ENCODE results near the gene DOK3.
"Not testable (repeated sequence)": the region's sequence is repeated elsewhere in the genome, so short reads cannot be mapped to it uniquely, and the experiment has no call there.

DOK3 gene

DNA sequence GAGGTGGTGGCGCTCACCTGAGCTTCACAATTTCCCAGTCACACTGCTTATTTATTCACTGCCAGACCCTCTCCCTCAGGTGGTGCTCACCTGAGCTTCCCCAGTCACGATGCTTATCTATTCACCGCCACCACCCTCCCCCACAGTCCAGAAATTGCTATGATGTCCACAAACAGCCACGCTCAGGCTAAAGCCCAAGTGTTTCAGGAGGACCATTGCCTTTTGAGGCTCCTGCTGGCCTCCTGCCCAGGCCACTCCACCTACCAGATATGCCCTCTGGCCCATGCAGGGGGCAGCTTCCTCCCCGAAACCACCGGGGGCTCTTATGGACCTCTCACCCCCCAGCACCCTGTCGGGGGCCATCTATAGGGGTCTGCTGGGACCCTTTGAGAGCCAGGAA is 16.8 kb downstream of the DOK3 start:
- TF ChIP-seq ZNF274 (IDR thresholded peaks at IDR 0.05; ENCODE audit: low read depth, low read length) = no peak

DNA sequence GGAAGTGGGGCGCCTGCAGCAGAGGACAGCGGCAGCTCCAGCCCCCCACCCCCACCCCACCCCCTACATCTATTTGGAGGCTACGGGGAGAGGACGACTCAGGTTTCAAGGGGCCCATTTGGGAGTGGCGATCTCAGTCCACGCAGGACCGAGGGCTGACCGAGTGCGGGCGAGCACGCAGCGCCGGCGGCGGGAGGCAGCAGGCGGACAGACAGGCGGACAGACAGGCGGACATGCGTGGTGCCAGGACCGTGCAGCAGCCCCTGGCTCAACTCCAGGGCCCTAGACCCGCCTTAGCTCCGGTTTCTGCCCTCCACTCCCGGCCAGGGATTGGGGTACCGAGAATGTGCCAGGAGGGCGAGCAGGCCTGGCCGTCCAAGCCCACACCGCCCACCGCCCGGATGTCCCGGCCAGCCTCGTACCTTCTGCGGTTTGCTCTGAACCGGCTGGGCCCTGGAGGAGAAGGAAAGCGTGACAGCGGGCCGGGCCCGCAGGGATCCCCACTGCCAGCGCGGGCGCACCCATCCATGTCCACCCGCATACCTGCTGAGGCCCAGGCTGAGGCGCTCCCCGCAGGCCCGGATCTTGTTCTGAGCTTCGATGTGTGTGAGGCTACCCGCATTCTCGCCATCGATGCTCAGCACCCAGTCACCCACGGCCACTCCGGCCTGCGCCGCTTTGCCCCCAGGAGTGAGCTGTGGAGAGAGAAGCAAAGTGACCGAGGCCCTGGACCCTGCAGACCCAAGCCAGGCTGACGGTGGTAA is 17.5 kb downstream of the DOK3 start:
- H3K4me3 ChIP-seq (ENCODE audit: low read length) = no peak overlapping the region
- TF ChIP-seq ZNF274 (IDR thresholded peaks at IDR 0.05; ENCODE audit: low read depth, low read length) = no peak

More for the DNA sequence above, 16.8 kb downstream of the DOK3 start:
- no peak overlapping the region for H3K4me3 ChIP-seq (ENCODE audit: low read length)

DNA sequence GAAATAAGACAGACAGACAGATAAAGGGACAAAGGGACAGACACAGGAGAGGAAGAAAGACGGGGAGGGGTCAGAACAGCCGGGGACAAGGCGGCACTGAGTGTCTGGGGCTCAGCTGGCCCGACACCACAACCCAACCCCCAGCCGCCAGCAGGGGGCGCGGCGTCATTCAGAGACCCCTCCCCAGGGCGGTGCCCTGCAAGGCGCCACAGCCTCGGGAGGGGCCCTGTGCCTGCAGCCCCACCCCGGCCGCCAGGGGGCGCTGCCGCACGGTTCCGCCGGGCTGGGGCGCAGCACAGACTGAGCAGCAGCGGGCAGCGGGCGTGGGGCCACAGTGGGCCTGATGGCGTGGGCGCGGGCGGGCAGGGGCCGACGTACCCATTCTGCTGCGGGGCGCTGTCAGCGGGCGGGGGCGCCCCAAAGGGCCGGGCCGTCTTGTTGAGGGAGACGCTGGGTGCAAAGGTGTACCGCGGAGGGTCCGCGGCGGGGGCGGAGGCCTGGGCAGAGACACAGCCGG is 18.1 kb downstream of the DOK3 start:
- no peak for TF ChIP-seq ZNF274 (IDR thresholded peaks at IDR 0.05; ENCODE audit: low read depth, low read length)
- no peak overlapping the region for H3K4me3 ChIP-seq (ENCODE audit: low read length)

DNA sequence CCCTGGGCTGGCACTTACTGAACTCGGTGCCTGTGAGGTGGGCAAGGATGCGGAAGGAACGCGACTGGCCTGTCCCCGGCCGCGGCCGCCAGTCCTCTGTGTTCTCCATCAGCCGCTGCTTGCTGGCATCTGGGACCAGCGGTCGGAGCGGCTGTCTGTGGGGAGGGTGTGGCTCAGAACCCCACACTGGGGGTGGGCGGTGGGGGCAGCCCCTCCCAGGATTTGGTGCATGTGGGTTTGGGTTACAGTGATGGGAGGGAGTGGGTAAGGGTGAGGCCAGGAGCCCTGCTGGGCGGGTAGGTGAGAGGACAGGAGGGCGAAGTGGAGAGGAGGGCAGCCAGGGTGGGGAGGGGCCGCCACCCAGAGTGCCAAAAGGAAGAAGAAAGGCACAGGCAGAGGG is 18.6 kb downstream of the DOK3 start:
- TF ChIP-seq ZNF274 (IDR thresholded peaks at IDR 0.05; ENCODE audit: low read depth, low read length) = no peak
- no peak overlapping the region for H3K4me3 ChIP-seq (ENCODE audit: low read length)

DNA sequence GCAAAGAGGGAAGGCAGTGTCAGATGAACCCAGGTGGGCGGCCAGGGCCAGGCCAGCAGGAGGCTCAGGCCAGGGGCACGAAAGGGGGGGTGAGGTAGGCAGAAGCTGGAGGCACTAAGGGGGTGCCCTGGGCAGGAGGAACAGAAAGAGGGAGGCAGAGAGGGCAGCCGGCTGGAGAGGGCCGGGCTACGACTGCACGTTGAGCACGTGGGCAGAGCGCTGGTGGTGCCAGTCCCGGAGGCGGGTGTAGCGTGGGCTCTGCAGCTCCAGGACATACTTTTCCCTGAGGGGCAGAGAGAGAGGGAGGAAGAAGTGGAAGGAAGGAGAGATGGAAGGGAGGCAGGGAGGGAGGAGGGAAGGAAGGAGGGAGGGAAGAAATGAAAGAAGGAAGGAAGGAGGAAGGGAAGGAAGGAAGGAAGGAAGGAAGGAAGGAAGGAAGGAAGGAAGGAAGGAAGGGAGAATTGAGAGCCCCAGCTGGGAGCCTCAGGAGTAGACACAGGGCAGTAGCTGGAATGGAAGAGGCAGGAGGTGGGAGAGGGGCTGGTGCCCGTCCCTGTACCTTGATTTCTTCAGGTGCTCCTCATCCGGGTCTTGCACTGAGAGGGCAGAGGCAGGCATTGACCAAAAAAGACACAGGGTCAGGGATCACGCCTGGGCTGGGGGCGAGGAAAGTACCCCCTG is 19.2 kb downstream of the DOK3 start:
- no peak overlapping the region for H3K4me3 ChIP-seq (ENCODE audit: low read length)
- TF ChIP-seq ZNF274 (IDR thresholded peaks at IDR 0.05; ENCODE audit: low read depth, low read length) = no peak

DNA sequence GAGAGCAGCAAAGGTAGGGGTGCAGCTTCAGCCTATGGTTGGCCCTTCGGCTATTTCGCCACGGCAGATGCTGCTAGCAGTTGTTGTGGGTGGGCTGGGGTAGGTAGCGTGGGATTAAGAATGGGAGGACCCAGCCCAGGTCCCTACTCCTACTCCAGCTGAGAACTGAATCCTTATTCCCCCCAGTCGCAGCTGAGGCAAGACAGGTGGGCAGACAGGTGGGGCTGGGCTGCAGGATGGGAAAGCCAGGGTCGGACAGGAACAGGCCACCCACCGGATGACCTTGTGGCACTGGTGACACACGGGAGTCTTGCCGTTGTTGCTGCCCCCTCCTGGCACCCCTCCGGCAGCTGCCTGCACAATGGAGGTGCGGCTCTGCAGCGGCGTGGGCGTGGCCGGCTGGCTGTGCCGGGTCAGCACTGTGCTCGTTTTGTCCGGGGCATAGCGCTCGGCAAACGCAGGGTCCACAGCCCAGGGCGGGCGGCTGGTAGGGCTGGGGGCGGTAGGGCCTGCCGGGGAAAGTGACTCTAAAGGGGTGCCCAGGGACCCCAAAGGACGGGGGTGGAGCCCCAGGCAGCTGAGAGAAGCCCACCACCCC is 20.4 kb downstream of the DOK3 start:
- no peak overlapping the region for H3K4me3 ChIP-seq (ENCODE audit: low read length)
- no peak for TF ChIP-seq ZNF274 (IDR thresholded peaks at IDR 0.05; ENCODE audit: low read depth, low read length)

DNA sequence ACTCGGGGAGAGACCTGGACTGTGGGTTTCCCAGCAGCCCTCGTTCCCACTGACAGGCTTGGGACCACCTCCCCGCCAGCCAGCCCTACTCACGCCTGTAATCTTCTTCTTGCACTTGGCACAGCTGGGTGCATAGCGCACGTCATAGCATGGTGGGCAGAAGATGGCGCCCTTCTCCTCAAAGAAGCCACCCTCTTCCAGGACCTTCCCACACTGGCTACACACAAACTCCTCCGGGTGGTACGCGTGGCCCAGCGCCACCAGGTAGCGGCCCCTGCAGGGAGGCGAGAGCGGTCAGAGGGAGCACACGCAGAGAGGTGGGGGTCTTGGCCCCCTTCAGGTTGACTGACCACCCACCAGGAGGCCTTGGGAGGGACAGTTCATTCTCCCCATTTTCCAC is 21.7 kb downstream of the DOK3 start:
- no peak for TF ChIP-seq ZNF274 (IDR thresholded peaks at IDR 0.05; ENCODE audit: low read depth, low read length)
- H3K4me3 ChIP-seq (ENCODE audit: low read length) = no peak overlapping the region

DNA sequence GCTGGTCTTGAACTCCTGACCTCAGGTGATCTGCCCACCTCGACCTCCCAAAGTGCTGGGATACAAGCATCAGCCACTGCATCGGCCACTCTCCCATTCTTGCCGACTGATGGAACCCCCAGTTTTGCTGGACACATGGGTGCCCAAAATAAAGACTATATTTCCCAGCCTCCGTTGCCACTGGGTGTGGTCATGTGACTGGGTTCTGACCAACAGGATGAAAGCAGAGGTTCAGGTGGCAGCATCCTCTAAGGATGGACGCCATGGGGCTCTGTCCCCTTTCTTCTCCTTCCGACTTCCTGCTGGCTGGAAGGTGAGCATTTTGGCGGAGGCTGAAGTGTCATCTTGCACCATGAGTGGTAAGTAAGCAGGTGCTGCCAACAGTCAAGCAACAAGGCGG is 22.5 kb downstream of the DOK3 start:
- no peak for TF ChIP-seq ZNF274 (IDR thresholded peaks at IDR 0.05; ENCODE audit: low read depth, low read length)
- no peak overlapping the region for H3K4me3 ChIP-seq (ENCODE audit: low read length)

DNA sequence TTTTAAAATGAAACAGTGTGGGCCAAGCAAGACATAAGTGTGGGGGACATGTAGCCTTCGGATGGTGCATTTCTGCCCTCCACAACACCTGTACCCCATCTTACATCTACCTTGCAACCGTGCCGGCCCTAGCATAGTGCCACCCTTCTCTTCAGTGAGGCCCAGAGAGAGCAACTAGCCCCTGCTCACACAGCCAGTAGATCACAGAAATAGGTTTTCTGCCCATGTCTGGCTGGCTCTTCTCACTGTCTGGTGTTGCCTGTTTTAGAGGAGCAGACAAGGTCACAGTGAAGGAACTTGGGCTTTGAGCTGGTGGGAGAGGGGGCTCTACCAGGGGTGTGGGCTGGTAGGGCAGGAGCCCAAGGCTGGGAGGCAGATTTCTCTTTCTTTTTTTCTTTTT is 23.4 kb downstream of the DOK3 start:
- TF ChIP-seq ZNF274 (IDR thresholded peaks at IDR 0.05; ENCODE audit: low read depth, low read length) = no peak
- no peak overlapping the region for H3K4me3 ChIP-seq (ENCODE audit: low read length)

DNA sequence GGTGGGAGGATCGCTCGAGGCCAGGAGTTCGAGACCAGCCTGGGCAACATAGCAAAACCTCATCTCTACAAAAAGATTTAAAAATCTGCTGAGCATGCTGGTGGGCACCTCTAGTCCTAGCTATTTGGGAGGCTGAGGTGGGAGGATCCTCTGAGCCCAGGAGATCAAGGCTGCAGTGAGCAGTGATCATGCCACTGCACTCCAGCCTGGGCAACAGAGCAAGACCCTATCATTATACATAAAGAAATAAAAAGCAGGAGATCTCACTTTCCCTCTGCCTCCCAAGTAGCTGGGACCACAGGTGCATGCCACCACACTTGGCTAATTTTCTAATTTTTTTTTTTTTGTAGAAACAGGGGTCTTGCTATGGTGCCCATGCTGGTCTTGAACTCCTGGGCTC is 23.9 kb downstream of the DOK3 start:
- H3K4me3 ChIP-seq (ENCODE audit: low read length) = not testable (repeated sequence)

DNA sequence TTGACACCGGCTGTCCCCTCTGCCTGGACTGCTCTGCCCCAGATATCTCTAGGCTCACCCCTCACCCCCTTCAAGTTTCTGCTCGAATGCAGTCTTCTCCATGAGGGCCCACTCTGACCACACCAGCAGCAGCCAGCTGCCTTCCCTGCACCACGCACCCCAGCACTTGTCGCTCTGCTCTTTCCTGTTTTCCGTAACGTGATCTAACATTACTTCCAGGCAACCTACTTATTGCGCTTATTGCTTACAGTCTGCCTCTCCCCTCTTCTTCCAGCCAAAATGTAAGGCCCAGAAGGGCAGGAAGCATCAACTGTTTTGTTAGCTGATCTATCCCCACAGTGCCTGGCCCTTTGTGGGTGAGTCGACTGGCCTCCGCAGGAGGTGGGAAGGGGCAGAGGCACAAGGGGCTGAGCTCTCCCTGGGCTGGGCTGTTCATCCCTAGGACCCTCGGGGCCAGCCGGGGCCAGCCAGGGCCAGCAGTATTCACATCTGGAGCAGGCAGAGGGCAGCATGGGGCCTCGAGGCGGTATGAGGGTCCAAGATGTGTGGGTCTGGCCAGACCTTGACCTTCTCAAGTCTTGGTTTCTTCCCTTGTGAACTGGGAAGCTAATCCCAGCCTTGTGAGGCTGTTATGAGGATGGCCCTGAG is 24.6 kb downstream of the DOK3 start:
- no peak for TF ChIP-seq ZNF274 (IDR thresholded peaks at IDR 0.05; ENCODE audit: low read depth, low read length)
- no peak overlapping the region for H3K4me3 ChIP-seq (ENCODE audit: low read length)

DNA sequence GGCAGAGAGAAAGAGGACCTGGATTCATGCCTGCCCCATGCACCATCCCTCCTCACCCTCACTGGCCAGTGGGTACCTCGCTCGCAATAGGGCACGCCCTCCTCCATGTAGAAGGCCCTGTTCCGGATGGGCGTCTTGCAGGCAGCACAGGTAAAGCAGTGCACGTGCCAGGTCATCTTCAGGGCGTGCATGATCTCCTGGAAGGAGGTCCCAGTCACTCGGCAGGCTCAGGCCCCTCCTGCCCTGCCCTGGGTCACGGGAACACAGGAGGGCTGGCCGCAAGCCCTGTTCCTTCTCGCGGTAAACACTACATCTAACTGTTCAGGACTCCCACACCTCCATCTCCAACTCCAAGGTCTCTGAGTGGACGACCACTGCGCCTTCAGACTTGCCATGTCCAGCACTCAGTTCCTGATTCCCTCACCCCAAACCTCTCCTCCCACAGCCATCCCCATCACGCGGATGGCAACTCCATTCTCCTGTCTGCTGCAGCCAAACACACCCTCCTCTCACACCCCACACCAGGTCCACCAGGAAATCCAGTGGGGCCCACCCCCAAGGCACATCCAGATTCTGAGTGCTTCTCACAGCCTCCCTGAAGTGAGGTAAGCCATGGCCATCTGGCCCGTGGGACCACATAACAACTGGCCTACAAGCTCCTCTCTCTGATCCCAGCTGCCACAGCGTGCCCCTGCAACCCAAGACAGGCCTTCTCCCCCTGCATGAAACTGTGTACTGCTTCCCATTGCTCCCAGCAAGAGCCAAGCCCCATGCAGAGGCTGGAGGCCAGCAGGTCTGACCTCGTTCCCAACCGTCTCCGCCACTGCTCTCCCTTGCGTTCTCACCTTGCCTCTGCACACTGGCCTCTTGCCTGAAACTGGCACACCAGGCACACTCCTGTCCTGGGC is 25.4 kb downstream of the DOK3 start:
- H3K4me3 ChIP-seq (ENCODE audit: low read length) = no peak overlapping the region
- no peak for TF ChIP-seq ZNF274 (IDR thresholded peaks at IDR 0.05; ENCODE audit: low read depth, low read length)

DNA sequence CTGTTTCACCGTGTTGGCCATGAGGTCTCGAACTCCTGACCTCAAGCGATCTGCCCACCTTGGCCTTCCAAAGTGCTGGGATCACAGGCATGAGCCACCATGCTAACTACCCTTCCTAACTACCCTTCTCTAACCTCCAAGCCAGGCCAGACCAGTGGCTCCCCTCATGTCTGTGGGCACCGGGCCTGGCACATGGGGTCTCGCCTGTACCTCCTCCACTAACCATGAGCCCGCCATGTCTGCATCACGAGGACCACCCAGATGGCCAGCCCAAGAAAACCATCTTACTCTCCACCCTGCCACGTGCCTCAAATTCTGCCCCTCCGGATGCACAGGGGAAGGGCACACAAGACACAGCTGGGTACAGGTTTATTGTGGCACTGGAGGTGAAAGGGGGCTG is 26.6 kb downstream of the DOK3 start:
- TF ChIP-seq ZNF274 (IDR thresholded peaks at IDR 0.05; ENCODE audit: low read depth, low read length) = no peak
- H3K4me3 ChIP-seq (ENCODE audit: low read length) = no peak overlapping the region
